Gastrocnemius medialis (tissue), 4 donors: ENCODE measurements around the gene MCF2L2.

Source experiments
- POLR2A ChIP-seq, 2 donors: fragments of 450-650 bp; IDR thresholded peaks; one replicate each; pipeline ENCODE4 v1.6.1; 2017; ENCODE audit warnings: antibody characterized with exemption in 2 of 2, mild to moderate bottlenecking in 2 of 2, moderate library complexity in 2 of 2
- TF ChIP-seq, protein P1 (sequence below), 5 experiments: fragments of 450-650 bp in 3 of 5; fragments of 200-600 bp in 2 of 5; sonication (generic) in 2 of 5; IDR thresholded peaks in 4 of 5; conservative IDR thresholded peaks in 1 of 5; 1 replicate in 4 of 5; 2 replicates in 1 of 5; pipeline ENCODE4 v1.5.1; 2016 to 2019; ENCODE audit warnings: antibody characterized with exemption in 5 of 5, mild to moderate bottlenecking in 3 of 5, moderate library complexity in 3 of 5

DNA sequence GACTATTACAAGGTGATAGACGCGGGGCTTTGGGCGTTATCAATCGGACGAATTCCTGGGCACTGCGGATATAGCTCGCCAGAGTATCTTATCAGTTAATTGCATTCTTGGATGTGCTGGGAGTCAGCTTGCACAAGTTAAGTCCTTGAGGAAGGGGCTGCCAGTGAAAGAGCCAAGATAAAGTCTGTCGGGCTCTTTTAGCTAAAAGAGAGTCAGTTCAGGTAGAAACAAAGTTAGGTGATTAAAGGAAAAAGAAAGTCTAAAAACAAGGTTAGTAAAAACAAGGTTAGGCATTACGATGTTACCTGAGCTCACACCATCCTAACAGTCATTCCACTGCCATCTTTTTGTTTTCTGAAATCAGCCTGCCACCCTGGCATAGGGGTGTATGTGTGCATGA, 6.1 kb upstream of the MCF2L2 start:
- no peak for TF ChIP-seq POLR2A (IDR thresholded peaks at IDR 0.05)
- TF ChIP-seq, protein P1, sequence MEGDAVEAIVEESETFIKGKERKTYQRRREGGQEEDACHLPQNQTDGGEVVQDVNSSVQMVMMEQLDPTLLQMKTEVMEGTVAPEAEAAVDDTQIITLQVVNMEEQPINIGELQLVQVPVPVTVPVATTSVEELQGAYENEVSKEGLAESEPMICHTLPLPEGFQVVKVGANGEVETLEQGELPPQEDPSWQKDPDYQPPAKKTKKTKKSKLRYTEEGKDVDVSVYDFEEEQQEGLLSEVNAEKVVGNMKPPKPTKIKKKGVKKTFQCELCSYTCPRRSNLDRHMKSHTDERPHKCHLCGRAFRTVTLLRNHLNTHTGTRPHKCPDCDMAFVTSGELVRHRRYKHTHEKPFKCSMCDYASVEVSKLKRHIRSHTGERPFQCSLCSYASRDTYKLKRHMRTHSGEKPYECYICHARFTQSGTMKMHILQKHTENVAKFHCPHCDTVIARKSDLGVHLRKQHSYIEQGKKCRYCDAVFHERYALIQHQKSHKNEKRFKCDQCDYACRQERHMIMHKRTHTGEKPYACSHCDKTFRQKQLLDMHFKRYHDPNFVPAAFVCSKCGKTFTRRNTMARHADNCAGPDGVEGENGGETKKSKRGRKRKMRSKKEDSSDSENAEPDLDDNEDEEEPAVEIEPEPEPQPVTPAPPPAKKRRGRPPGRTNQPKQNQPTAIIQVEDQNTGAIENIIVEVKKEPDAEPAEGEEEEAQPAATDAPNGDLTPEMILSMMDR (IDR thresholded peaks at IDR 0.05 in 4 of 5, conservative IDR thresholded peaks at IDR 0.05 in 1 of 5), result no peak
